MM.1S (cell line): ENCODE results near the gene TNFRSF6B.
"Not testable (repeated sequence)": the region's sequence is repeated elsewhere in the genome, so short reads cannot be mapped to it uniquely, and the experiment has no call there.

Source experiments
- CTCF ChIP-seq: fragments of 300-600 bp; sonication (generic); IDR thresholded peaks from 2 replicates; pipeline ENCODE4 v1.5.1; 2016; ENCODE audit warnings: antibody characterized with exemption, low read length, mixed read lengths
- EZH2 ChIP-seq: fragments of 300-600 bp; sonication (generic); optimal IDR thresholded peaks from 2 replicates; pipeline ENCODE3; 2017; ENCODE audit warnings: low read depth, mild to moderate bottlenecking, antibody characterized with exemption, low read length, mixed read lengths
- EZH2phosphoT487 ChIP-seq: fragments of 300-600 bp; sonication (generic); IDR thresholded peaks from 2 replicates; pipeline ENCODE4 v1.6.1; 2018; ENCODE audit warnings: antibody characterized with exemption, low read length

DNA sequence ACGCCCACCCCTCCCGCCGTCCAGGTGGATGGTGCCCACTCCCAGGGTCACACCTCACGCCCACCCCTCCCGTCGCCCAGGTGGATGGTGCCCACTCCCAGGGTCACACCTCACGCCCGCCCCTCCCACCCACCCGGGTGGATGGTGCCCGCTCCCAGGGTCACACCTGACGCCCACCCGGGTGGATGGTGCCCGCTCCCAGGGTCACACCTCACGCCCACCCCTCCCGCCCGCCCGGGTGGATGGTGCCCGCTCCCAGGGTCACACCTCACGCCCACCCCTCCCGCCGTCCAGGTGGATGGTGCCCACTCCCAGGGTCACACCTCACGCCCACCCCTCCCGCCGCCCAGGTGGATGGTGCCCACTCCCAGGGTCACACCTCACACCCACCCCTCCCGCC lies 46.0 kb upstream of the TNFRSF6B start:
- TF ChIP-seq CTCF, EZH2, EZH2phosphoT487: not testable (repeated sequence)
